H9 (cell line): Measurements from ENCODE around the gene CSMD2. TPM values are rescaled to one million over a fixed set of nuclear protein-coding genes. Genes with fewer than 3 reads are reported as not detected.

Source experiments
- DNase-seq: peaks from one replicate; pipeline ENCODE4 v3.0.0-alpha.2; 2017
- H2AFZ ChIP-seq: one replicate; pipeline ENCODE4 v1.6.1; 2013; ENCODE audit warnings: mild to moderate bottlenecking, low read length, control low read depth, moderate library complexity
- H2AK5ac ChIP-seq: 2 replicates; pipeline ENCODE4 v1.6.1; 2013; ENCODE audit warnings: low read length, control low read depth, mixed read lengths; ENCODE audit not compliant: insufficient read length
- H2BK120ac ChIP-seq: one replicate; pipeline ENCODE4 v1.6.1; 2013; ENCODE audit warnings: low read depth, mild to moderate bottlenecking, low read length, control low read depth, inconsistent platforms; ENCODE audit not compliant: poor library complexity, severe bottlenecking
- H2BK12ac ChIP-seq: 2 replicates; pipeline ENCODE4 v1.6.1; 2013; ENCODE audit warnings: low read length, control low read depth, mixed read lengths, low read depth; ENCODE audit not compliant: insufficient read length
- H2BK15ac ChIP-seq: 2 replicates; pipeline ENCODE4 v1.6.1; 2013; ENCODE audit warnings: low read depth, low read length, control low read depth
- H2BK20ac ChIP-seq: one replicate; pipeline ENCODE4 v1.6.1; 2013; ENCODE audit warnings: low read depth, mild to moderate bottlenecking, low read length, control low read depth, inconsistent platforms; ENCODE audit not compliant: poor library complexity, severe bottlenecking
- H2BK5ac ChIP-seq: 2 replicates; pipeline ENCODE4 v1.6.1; 2013; ENCODE audit warnings: low read length, control low read depth, mixed read lengths; ENCODE audit not compliant: insufficient read length
- H3K14ac ChIP-seq: 2 replicates; pipeline ENCODE4 v1.6.1; 2013; ENCODE audit warnings: low read length, control low read depth; ENCODE audit not compliant: insufficient read depth
- H3K18ac ChIP-seq: 2 replicates; pipeline ENCODE4 v1.6.1; 2013; ENCODE audit warnings: low read depth, mild to moderate bottlenecking, mixed read lengths, low read length, control low read depth; ENCODE audit not compliant: insufficient read length
- H3K23ac ChIP-seq: 2 replicates; pipeline ENCODE4 v1.6.1; 2013; ENCODE audit warnings: low read length, control low read depth, mixed read lengths, low read depth; ENCODE audit not compliant: insufficient read length
- H3K23me2 ChIP-seq: 2 replicates; pipeline ENCODE4 v1.6.1; 2013; ENCODE audit warnings: low read depth, mild to moderate bottlenecking, mixed read lengths, low read length, control low read depth; ENCODE audit not compliant: insufficient read length, poor library complexity, severe bottlenecking
- H3K27ac ChIP-seq: 2 replicates; pipeline ENCODE4 v1.5.1; 2013; ENCODE audit warnings: low read length, control low read depth, mixed read lengths, low read depth; ENCODE audit not compliant: insufficient read length
- H3K27me3 ChIP-seq: 2 replicates; pipeline ENCODE4 v1.6.1; 2013; ENCODE audit warnings: low read length, control low read depth, inconsistent platforms; ENCODE audit not compliant: insufficient read depth
- H3K4ac ChIP-seq: 2 replicates; pipeline ENCODE4 v1.6.1; 2013; ENCODE audit warnings: low read depth, mild to moderate bottlenecking, control low read depth, inconsistent platforms, low read length, moderate library complexity
- H3K4me1 ChIP-seq: 2 replicates; pipeline ENCODE4 v1.6.1; 2013; ENCODE audit warnings: low read length, control low read depth, inconsistent platforms; ENCODE audit not compliant: insufficient read depth
- H3K4me2 ChIP-seq: 2 replicates; pipeline ENCODE4 v1.6.1; 2013; ENCODE audit warnings: low read length, control low read depth, mixed read lengths; ENCODE audit not compliant: insufficient read length, insufficient read depth
- H3K56ac ChIP-seq: 2 replicates; pipeline ENCODE4 v1.6.1; 2013; ENCODE audit warnings: low read depth, mild to moderate bottlenecking, mixed read lengths, low read length, control low read depth; ENCODE audit not compliant: insufficient read length
- H3K79me1 ChIP-seq: 2 replicates; pipeline ENCODE4 v1.6.1; 2013; ENCODE audit warnings: low read depth, mild to moderate bottlenecking, moderate library complexity, low read length, control low read depth, inconsistent platforms; ENCODE audit not compliant: insufficient read depth, poor library complexity, severe bottlenecking
- H3K79me2 ChIP-seq: 2 replicates; pipeline ENCODE4 v1.6.1; 2013; ENCODE audit warnings: low read length, control low read depth, inconsistent platforms; ENCODE audit not compliant: insufficient read depth
- H3K9ac ChIP-seq: 2 replicates; pipeline ENCODE4 v1.6.1; 2013; ENCODE audit warnings: low read length, control low read depth, mixed read lengths; ENCODE audit not compliant: insufficient read length; ENCODE audit errors: extremely low read depth
- H3K9me3 ChIP-seq: one replicate; pipeline ENCODE4 v1.6.1; 2013; ENCODE audit warnings: low read depth, low read length, inconsistent platforms; ENCODE audit not compliant: control insufficient read depth
- H3T11ph ChIP-seq: one replicate; pipeline ENCODE4 v1.6.1; 2013; ENCODE audit warnings: mild to moderate bottlenecking, low read length, control low read depth, inconsistent platforms
- H4K20me1 ChIP-seq: one replicate; pipeline ENCODE4 v1.6.1; 2013; ENCODE audit not compliant: control insufficient read depth, insufficient read length, insufficient read depth
- H4K5ac ChIP-seq: 2 replicates; pipeline ENCODE4 v1.6.1; 2013; ENCODE audit warnings: low read depth, mild to moderate bottlenecking, mixed read lengths, low read length, control low read depth; ENCODE audit not compliant: insufficient read length
- H4K8ac ChIP-seq: replicated peaks from 2 replicates; pipeline ENCODE4 v1.6.1; 2013; ENCODE audit warnings: low read length, control low read depth, mixed read lengths, low read depth; ENCODE audit not compliant: insufficient read length
- H4K91ac ChIP-seq: 2 replicates; pipeline ENCODE4 v1.6.1; 2013; ENCODE audit warnings: low read depth, mild to moderate bottlenecking, moderate library complexity, mixed read lengths, low read length, control low read depth; ENCODE audit not compliant: insufficient read length
- H3K27ac Mint-ChIP-seq, 3 experiments: 2 replicates in 2 of 3; 3 replicates in 1 of 3; pipeline ENCODE4 v1.8.0; 2020 to 2021; ENCODE audit warnings: mixed read lengths in 3 of 3, mild to moderate bottlenecking in 1 of 3, moderate library complexity in 1 of 3
- H3K27me3 Mint-ChIP-seq: 2 replicates; pipeline ENCODE4 v1.8.0; 2021; ENCODE audit warnings: low read depth, mild to moderate bottlenecking, moderate library complexity, mixed read lengths
- H3K36me3 Mint-ChIP-seq, 3 experiments: 2 replicates in 2 of 3; 3 replicates in 1 of 3; pipeline ENCODE4 v1.8.0; 2020 to 2021; ENCODE audit warnings: low read depth in 3 of 3, mixed read lengths in 3 of 3; ENCODE audit not compliant: insufficient read depth in 1 of 3
- H3K4me1 Mint-ChIP-seq, 2 experiments: 2 replicates each; pipeline ENCODE4 v1.8.0; 2020; ENCODE audit warnings: mixed read lengths in 2 of 2
- H3K4me3 Mint-ChIP-seq, 2 experiments: 2 replicates in 1 of 2; 3 replicates in 1 of 2; pipeline ENCODE4 v1.8.0; 2020 to 2021; ENCODE audit warnings: mild to moderate bottlenecking in 2 of 2, mixed read lengths in 2 of 2, moderate library complexity in 1 of 2
- H3K9me3 Mint-ChIP-seq, 2 experiments: 2 replicates in 1 of 2; 3 replicates in 1 of 2; pipeline ENCODE4 v1.8.0; 2020; ENCODE audit warnings: mild to moderate bottlenecking in 2 of 2, mixed read lengths in 2 of 2, moderate library complexity in 1 of 2
- CTCF ChIP-seq: fragments of 200-600 bp; sonication (generic); conservative IDR thresholded peaks from 3 replicates; pipeline ENCODE4 v1.8.0; 2021; ENCODE audit warnings: antibody characterized with exemption, mild to moderate bottlenecking
- WGBS: extraction: QIAGEN DNeasy Blood & Tissue Kit; methylation state at CpG from one replicate; pipeline ENCODE4 v1.1.7; 2013; ENCODE audit warnings: missing lambda C conversion rate, low lambda C conversion rate, mixed read lengths; ENCODE audit not compliant: insufficient read length; ENCODE audit errors: extremely low coverage; 5-methylcytosine and 5-hydroxymethylcytosine counted together
- total RNA-seq: library from RNA; stranded (reverse); gene quantifications from 2 replicates; pipeline ENCODE4 v1.2.1, GENCODE V29; 2021

The CSMD2 gene
- total RNA-seq, 1 experiment from 2014 or later, result 6.4 TPM

DNA sequence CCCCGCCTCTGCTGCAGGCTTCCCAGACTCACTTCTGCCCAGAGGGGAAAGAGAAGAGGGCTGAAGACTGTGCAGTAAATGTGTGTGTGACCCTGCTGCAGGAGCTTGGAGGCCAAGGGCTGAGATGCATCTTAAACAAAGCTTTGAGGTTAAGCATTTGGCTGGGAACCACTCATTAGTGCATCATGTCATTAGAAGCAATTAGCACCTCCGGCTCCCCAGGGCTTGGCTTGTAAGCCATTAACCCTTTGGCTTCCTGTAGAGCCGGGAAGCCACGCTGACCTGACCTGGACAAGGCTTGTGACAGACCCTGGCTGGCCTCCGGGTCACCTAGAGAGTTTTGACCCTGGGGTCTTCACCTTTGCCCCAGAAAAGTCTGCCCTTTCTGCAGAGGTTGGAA lies 77.0 kb downstream of the CSMD2 start:
- Histone ChIP-seq H3K4me2 (no peak overlapping the region), H3K23ac (no peak overlapping the region), H4K8ac (no peak overlapping the region), H3K79me2 (no peaks in the 10 kb centered on the region; the same call in 1 of the 2 replicates), H3K18ac (no peak overlapping the region), H2BK15ac (no peak overlapping the region), H4K20me1 (no peaks in the 10 kb centered on the region), H3K4ac (no peak overlapping the region), H3K9ac (no peak overlapping the region), H3K56ac (no peak overlapping the region), H3K14ac (no peak overlapping the region), H2AK5ac (no peak overlapping the region), H2BK5ac (no peak overlapping the region), H4K91ac (no peak overlapping the region), H4K5ac (no peak overlapping the region), H3K27me3 (no peaks in the 10 kb centered on the region; the same call in 1 of the 2 replicates), H3K9me3 (no peaks in the 10 kb centered on the region), H3K23me2 (no peaks in the 10 kb centered on the region), H2BK120ac (no peak overlapping the region), H2BK20ac (no peak overlapping the region), H3K79me1 (peaks cover 4% of the 10 kb centered on the region), H2AFZ (no peak overlapping the region), H2BK12ac (no peak overlapping the region), H3K4me1 (no peaks in the 10 kb centered on the region), H3T11ph (no peak overlapping the region), H3K27ac (no peak overlapping the region)
- DNase-seq, result no peak
- Mint-ChIP-seq H3K4me3 (no peak overlapping the region), H3K27me3 (no peaks in the 10 kb centered on the region), H3K9me3 (peaks cover 19% of the 10 kb centered on the region in 2 experiments), H3K4me1 (peaks cover 4 to 15% of the 10 kb centered on the region in 2 experiments), H3K27ac (no peak overlapping the region), H3K36me3 (peaks cover 38 to 56% (median 56%) of the 10 kb centered on the region in 3 experiments)
- no peak for TF ChIP-seq CTCF
- no CpG with 5 or more reads among the region's 5 CpGs for WGBS
